GM23338 (cell line): ENCODE data around the gene SFMBT2. TPM values are rescaled to one million over a fixed set of nuclear protein-coding genes. Genes with fewer than 3 reads are reported as not detected.

Experiments used
- ATAC-seq: fragments of 200-7000 bp; cut with Tn5 transposase; 3 replicates; pipeline ENCODE4 v1.9.1; 2020
- DNase-seq: peaks from one replicate; pipeline ENCODE4 v3.0.0-alpha.2; 2015; ENCODE audit warnings: low spot score
- H2AFZ ChIP-seq: fragments of 200-600 bp; sonication (generic); 2 replicates; pipeline ENCODE4 v1.8.0; 2016; ENCODE audit warnings: antibody characterized with exemption, mild to moderate bottlenecking, moderate library complexity
- H3F3A ChIP-seq: fragments of 200-600 bp; sonication (generic); replicated peaks from 2 replicates; pipeline ENCODE4 v1.8.0; 2017; ENCODE audit warnings: antibody characterized with exemption, mixed run types, low read depth
- H3K27ac ChIP-seq: fragments of 200-600 bp; sonication (generic); 2 replicates; pipeline ENCODE4 v1.6.1; 2016; ENCODE audit warnings: low read depth
- H3K27me3 ChIP-seq: fragments of 200-600 bp; sonication (generic); 2 replicates; pipeline ENCODE4 v1.8.0; 2016; ENCODE audit warnings: mild to moderate bottlenecking, mixed run types, moderate library complexity; ENCODE audit not compliant: insufficient read depth
- H3K36me3 ChIP-seq: fragments of 200-600 bp; sonication (generic); 2 replicates; pipeline ENCODE4 v1.8.0; 2016; ENCODE audit warnings: mild to moderate bottlenecking; ENCODE audit not compliant: insufficient read depth
- H3K4me1 ChIP-seq: fragments of 200-600 bp; sonication (generic); 2 replicates; pipeline ENCODE4 v1.8.0; 2016; ENCODE audit warnings: mild to moderate bottlenecking, moderate library complexity; ENCODE audit not compliant: insufficient read depth
- H3K4me2 ChIP-seq: fragments of 200-600 bp; sonication (generic); 2 replicates; pipeline ENCODE4 v1.7.1; 2017; ENCODE audit warnings: mixed run types
- H3K4me3 ChIP-seq: fragments of 200-600 bp; sonication (generic); 2 replicates; pipeline ENCODE4 v1.6.1; 2016; ENCODE audit warnings: mixed run types
- H3K79me2 ChIP-seq: fragments of 200-600 bp; sonication (generic); replicated peaks from 2 replicates; pipeline ENCODE4 v1.8.0; 2017; ENCODE audit warnings: mild to moderate bottlenecking; ENCODE audit not compliant: insufficient read depth
- H3K9me2 ChIP-seq: fragments of 200-600 bp; sonication (generic); 2 replicates; pipeline ENCODE4 v1.8.0; 2017; ENCODE audit not compliant: insufficient read depth
- H4K20me1 ChIP-seq: fragments of 200-600 bp; sonication (generic); replicated peaks from 2 replicates; pipeline ENCODE4 v1.8.0; 2017; ENCODE audit warnings: mild to moderate bottlenecking; ENCODE audit not compliant: insufficient read depth
- H3K27ac Mint-ChIP-seq: 2 replicates; pipeline ENCODE4 v1.8.0; 2020; ENCODE audit warnings: inconsistent platforms, mild to moderate bottlenecking, moderate library complexity, mixed read lengths
- H3K27me3 Mint-ChIP-seq: 3 replicates; pipeline ENCODE4 v1.8.0; 2022; ENCODE audit warnings: low read depth, mild to moderate bottlenecking, moderate library complexity, mixed read lengths, inconsistent platforms; ENCODE audit not compliant: insufficient read depth, poor library complexity
- H3K36me3 Mint-ChIP-seq: 3 replicates; pipeline ENCODE4 v1.8.0; 2021; ENCODE audit warnings: low read depth, mild to moderate bottlenecking, inconsistent platforms, moderate library complexity, mixed read lengths
- H3K4me1 Mint-ChIP-seq: 3 replicates; pipeline ENCODE4 v1.8.0; 2020; ENCODE audit warnings: mild to moderate bottlenecking, inconsistent platforms, mixed read lengths
- H3K4me3 Mint-ChIP-seq: 3 replicates; pipeline ENCODE4 v1.8.0; 2021; ENCODE audit warnings: moderate library complexity, mild to moderate bottlenecking, inconsistent platforms, mixed read lengths
- H3K9me3 Mint-ChIP-seq: 3 replicates; pipeline ENCODE4 v1.8.0; 2020; ENCODE audit warnings: moderate library complexity, mild to moderate bottlenecking, inconsistent platforms, mixed read lengths
- CREB1 ChIP-seq: fragments of 250-450 bp; sonication (Bioruptor Pico); IDR thresholded peaks from 2 replicates; pipeline ENCODE4 v1.5.0; 2020; ENCODE audit warnings: low read depth, mild to moderate bottlenecking, moderate library complexity
- CTCF ChIP-seq, 2 experiments: fragments of 200-600 bp in 1 of 2; sonication (generic) in 1 of 2; conservative IDR thresholded peaks; 2 replicates each; pipeline versions ENCODE4 v1.5.1 to v1.6.1; 2016 to 2017; ENCODE audit warnings: antibody characterized with exemption in 2 of 2, low read depth in 2 of 2, mild to moderate bottlenecking in 2 of 2, moderate library complexity in 1 of 2
- ETS1 ChIP-seq: IDR thresholded peaks from 2 replicates; pipeline ENCODE4 v1.6.1; 2016; ENCODE audit warnings: antibody characterized with exemption
- EZH2 ChIP-seq: fragments of 200-600 bp; sonication (generic); IDR thresholded peaks from one replicate; pipeline ENCODE4 v1.8.0; 2017; ENCODE audit warnings: antibody characterized with exemption, mild to moderate bottlenecking, low read depth; ENCODE audit not compliant: unreplicated experiment
- EZH2phosphoT487 ChIP-seq: fragments of 200-600 bp; sonication (generic); IDR thresholded peaks from one replicate; pipeline ENCODE4 v1.8.1; 2018; ENCODE audit warnings: antibody characterized with exemption; ENCODE audit not compliant: unreplicated experiment
- JUNB ChIP-seq: IDR thresholded peaks from one replicate; pipeline ENCODE4 v1.6.1; 2016; ENCODE audit warnings: antibody characterized with exemption; ENCODE audit not compliant: unreplicated experiment
- NANOG ChIP-seq: IDR thresholded peaks from 2 replicates; pipeline ENCODE4 v1.6.1; 2016; ENCODE audit warnings: antibody characterized with exemption, borderline replicate concordance
- POLR2AphosphoS5 ChIP-seq: IDR thresholded peaks from 2 replicates; pipeline ENCODE4 v1.6.1; 2016; ENCODE audit warnings: antibody characterized with exemption, low read depth
- REST ChIP-seq: IDR thresholded peaks from one replicate; pipeline ENCODE4 v1.6.1; 2018; ENCODE audit warnings: antibody characterized with exemption; ENCODE audit not compliant: unreplicated experiment
- STAT1 ChIP-seq: IDR thresholded peaks from one replicate; pipeline ENCODE4 v1.6.1; 2016; ENCODE audit warnings: antibody characterized with exemption; ENCODE audit not compliant: unreplicated experiment
- ZNF114 ChIP-seq: fragments of 250-450 bp; sonication (Bioruptor Pico); IDR thresholded peaks from 2 replicates; pipeline ENCODE4 v1.5.0; 2020; ENCODE audit warnings: mild to moderate bottlenecking, moderate library complexity
- ZNF331 ChIP-seq: fragments of 250-450 bp; sonication (Bioruptor Pico); IDR thresholded peaks from 2 replicates; pipeline ENCODE4 v1.5.0; 2020; ENCODE audit warnings: low read depth, mild to moderate bottlenecking, moderate library complexity
- ZNF462 ChIP-seq: fragments of 250-450 bp; sonication (Bioruptor Pico); IDR thresholded peaks from 2 replicates; pipeline ENCODE4 v1.5.0; 2020; ENCODE audit warnings: mild to moderate bottlenecking, moderate library complexity
- polyA plus RNA-seq: library from polyadenylated mRNA; unstranded; fragments of >200 nt; fragmentation: Nextera tagmentation; extraction: Ambion mirVana; gene quantifications from 2 replicates; pipeline ENCODE4 v1.2.1, GENCODE V29; 2016
- total RNA-seq: library from RNA; depleted of rRNA; stranded (reverse); fragments of >200 nt; shearing (Covaris generic); gene quantifications from 2 replicates; pipeline ENCODE4 v1.2.3, GENCODE V29; 2014

Gene SFMBT2
- total and polyA plus RNA-seq, 2 experiments from 2014 or later, result 2.7 to 6.7 TPM

GRCh38 chr10:7389844-7390243 is 21.0 kb downstream of the SFMBT2 start:
- TF ChIP-seq JUNB (no peak), ZNF462 (CRISPR knock-in tag) (no peak), NANOG (no peak), EZH2phosphoT487 (no peak), ZNF331 (CRISPR knock-in tag) (no peak), ZNF114 (CRISPR knock-in tag) (no peak), CTCF (conservative IDR thresholded peaks at IDR 0.05; ENCODE audit: low read depth in 2 of 2) (no peak), EZH2 (no peak), POLR2AphosphoS5 (no peak), STAT1 (no peak), REST (no peak), CREB1 (CRISPR knock-in tag) (no peak), ETS1 (no peak)

More at GRCh38 chr10:7389844-7390243, 21.0 kb downstream of the SFMBT2 start:
- Histone ChIP-seq H2AFZ (no peak overlapping the region), H3K4me2 (no peak overlapping the region), H3K4me3 (no peak overlapping the region), H3K79me2 (no peaks in the 10 kb centered on the region; the same call in 1 of the 2 replicates), H3K36me3 (no peaks in the 10 kb centered on the region), H3F3A (no peaks in the 10 kb centered on the region), H3K9me2 (no peaks in the 10 kb centered on the region; the same call in 1 of the 2 replicates), H3K27ac (no peak overlapping the region), H4K20me1 (0 out of 2 replicates have a peak, but pooled peaks cover 3% of the 10 kb centered on the region), H3K27me3 (no peaks in the 10 kb centered on the region), H3K4me1 (no peaks in the 10 kb centered on the region; the same call in 1 of the 2 replicates)
- Mint-ChIP-seq H3K36me3 (no peaks in the 10 kb centered on the region), H3K27ac (no peak overlapping the region), H3K9me3 (no peaks in the 10 kb centered on the region), H3K4me1 (peaks cover 4% of the 10 kb centered on the region; the same call in 2 of the 3 replicates), H3K4me3 (no peak overlapping the region), H3K27me3 (no peaks in the 10 kb centered on the region)
- ATAC-seq (no peak), DNase-seq (no peak)
